Endothelial cell of umbilical vein (primary cell): ENCODE results near the gene ST3GAL5.

Experiments
- CTCF ChIP-seq, 2 donors: IDR thresholded peaks; 1 replicate in 1 of 2; 2 replicates in 1 of 2; pipeline ENCODE4 v1.5.1; 2011; ENCODE audit warnings: low read length in 2 of 2, mild to moderate bottlenecking in 2 of 2, moderate library complexity in 2 of 2, control low read depth in 1 of 2, inconsistent platforms in 1 of 2, low read depth in 1 of 2; ENCODE audit not compliant: insufficient read depth in 1 of 2; ENCODE audit errors: extremely low read depth in 1 of 2
- EZH2 ChIP-seq: IDR thresholded peaks from 2 replicates; pipeline ENCODE4 v1.6.1; 2012; ENCODE audit warnings: borderline replicate concordance, low read depth, mild to moderate bottlenecking, moderate library complexity, low read length, inconsistent platforms; ENCODE audit not compliant: severe bottlenecking
- FOS ChIP-seq: IDR thresholded peaks from 2 replicates; pipeline ENCODE4 v1.6.1; 2011; ENCODE audit warnings: mild to moderate bottlenecking, low read length, moderate library complexity, borderline replicate concordance; ENCODE audit not compliant: insufficient read depth
- GATA2 ChIP-seq: IDR thresholded peaks from 2 replicates; pipeline ENCODE4 v1.7.0; 2011; ENCODE audit warnings: low read depth, mild to moderate bottlenecking, moderate library complexity, mixed read lengths, low read length; ENCODE audit not compliant: insufficient read length, insufficient read depth
- JUN ChIP-seq: IDR thresholded peaks from 2 replicates; pipeline ENCODE4 v1.6.1; 2011; ENCODE audit warnings: borderline replicate concordance, low read depth; ENCODE audit not compliant: insufficient read length, insufficient read depth
- MAX ChIP-seq: IDR thresholded peaks from 2 replicates; pipeline ENCODE4 v1.6.1; 2011; ENCODE audit not compliant: insufficient read depth, insufficient read length
- MYC ChIP-seq: IDR thresholded peaks from one replicate; pipeline ENCODE4 v1.6.1; 2011; ENCODE audit warnings: mild to moderate bottlenecking, low read depth, low read length
- POLR2A ChIP-seq: IDR thresholded peaks from 2 replicates; pipeline ENCODE4 v1.6.1; 2012; ENCODE audit warnings: low read depth, mild to moderate bottlenecking, control low read depth, low read length
- POLR2AphosphoS5 ChIP-seq: IDR thresholded peaks from 2 replicates; pipeline ENCODE4 v1.6.1; 2012; ENCODE audit warnings: low read depth, mild to moderate bottlenecking, control low read depth, low read length, moderate library complexity; ENCODE audit not compliant: insufficient read depth

GRCh38 chr2:85792783-85793441 lies 95.9 kb downstream of the ST3GAL5 start:
- TF ChIP-seq POLR2A: no peak
- TF ChIP-seq CTCF (IDR thresholded peaks at IDR 0.05; ENCODE audit: extremely low read depth in 1 of 2, insufficient read depth in 1 of 2, low read depth in 1 of 2, low read length in 2 of 2): no peak
- TF ChIP-seq EZH2: no peak
- no peak for TF ChIP-seq MAX
- peak; percentile 75 for TF ChIP-seq JUN
- TF ChIP-seq FOS: peak; percentile 75
- TF ChIP-seq GATA2: no peak
- TF ChIP-seq POLR2AphosphoS5: peak; percentile 37
- TF ChIP-seq MYC: no peak
